Activated T-helper 17 cell treated with anti-CD3 and anti-CD28 coated beads, Interleukin-2, amount 50 U/mL, for 72 hours (primary cell): ENCODE results near the gene PEX6. TPM values are rescaled to one million over a fixed set of nuclear protein-coding genes. Genes with fewer than 3 reads are reported as not detected.
"Not testable (repeated sequence)": the region's sequence is repeated elsewhere in the genome, so short reads cannot be mapped to it uniquely, and the experiment has no call there.

Experiments
- ATAC-seq: fragments of 150-1000 bp; cut with Tn5 transposase; replicated peaks from 2 replicates; pipeline ENCODE4 v1.10.0; 2021; ENCODE audit warnings: mild to moderate bottlenecking, moderate library complexity
- H3K27ac Mint-ChIP-seq: one replicate; pipeline ENCODE4 v1.8.0; 2022; ENCODE audit warnings: mixed read lengths
- H3K27me3 Mint-ChIP-seq: one replicate; pipeline ENCODE4 v1.8.0; 2022; ENCODE audit warnings: mixed read lengths
- H3K36me3 Mint-ChIP-seq: one replicate; pipeline ENCODE4 v1.8.0; 2022; ENCODE audit warnings: low read depth, mild to moderate bottlenecking, mixed read lengths
- H3K4me1 Mint-ChIP-seq: one replicate; pipeline ENCODE4 v1.8.0; 2022; ENCODE audit warnings: mixed read lengths
- H3K4me3 Mint-ChIP-seq: one replicate; pipeline ENCODE4 v1.8.0; 2022; ENCODE audit warnings: mild to moderate bottlenecking, mixed read lengths
- H3K9me3 Mint-ChIP-seq: one replicate; pipeline ENCODE4 v1.8.0; 2022; ENCODE audit warnings: mixed read lengths
- total RNA-seq, 2 donors: library from RNA; stranded (reverse); gene quantifications; one replicate each; pipeline ENCODE4 v1.2.3, GENCODE V29; 2022

Gene PEX6
- total RNA-seq, 2 donors from 2014 or later, result 9.6 to 16.4 TPM

GRCh38 chr6:42941356-42941755, 37.6 kb downstream of the PEX6 start:
- ATAC-seq, H3K9me3 Mint-ChIP-seq, H3K27ac Mint-ChIP-seq, H3K4me1 Mint-ChIP-seq, H3K4me3 Mint-ChIP-seq, H3K27me3 Mint-ChIP-seq: not testable (repeated sequence)
- peaks cover 89% of the 10 kb centered on the region for H3K36me3 Mint-ChIP-seq

- Mint-ChIP-seq H3K9me3 (no peaks in the 10 kb centered on the region), H3K27me3 (no peaks in the 10 kb centered on the region), H3K4me3 (no peak overlapping the region), H3K36me3 (peaks cover 91% of the 10 kb centered on the region), H3K27ac (no peak overlapping the region), H3K4me1 (peaks cover 4% of the 10 kb centered on the region)
- ATAC-seq, result no peak
These were observed 38.4 kb downstream of the PEX6 start for GRCh38 chr6:42940493-42941045.

GRCh38 chr6:42939810-42940167, 39.2 kb downstream of the PEX6 start:
- Mint-ChIP-seq H3K4me1 (peaks cover 4% of the 10 kb centered on the region), H3K27ac (peak overlapping the region; percentile 33), H3K9me3 (no peaks in the 10 kb centered on the region), H3K27me3 (no peaks in the 10 kb centered on the region), H3K36me3 (peaks cover 94% of the 10 kb centered on the region), H3K4me3 (no peak overlapping the region)
- ATAC-seq, result no peak

- Mint-ChIP-seq H3K9me3 (no peaks in the 10 kb centered on the region), H3K27ac (peak overlapping the region; percentile 33), H3K36me3 (peaks cover 94% of the 10 kb centered on the region), H3K4me1 (peaks cover 4% of the 10 kb centered on the region), H3K4me3 (no peak overlapping the region), H3K27me3 (no peaks in the 10 kb centered on the region)
- no peak for ATAC-seq
These were observed 39.8 kb downstream of the PEX6 start for GRCh38 chr6:42938987-42939809.

- H3K4me1 Mint-ChIP-seq, result peaks cover 6% of the 10 kb centered on the region
- peak overlapping the region; percentile 23 for H3K27ac Mint-ChIP-seq
- peaks cover 94% of the 10 kb centered on the region for H3K36me3 Mint-ChIP-seq
- ATAC-seq, result no peak
- no peaks in the 10 kb centered on the region for H3K9me3 Mint-ChIP-seq
- no peak overlapping the region for H3K4me3 Mint-ChIP-seq
- H3K27me3 Mint-ChIP-seq, result no peaks in the 10 kb centered on the region
These were observed 40.6 kb downstream of the PEX6 start for GRCh38 chr6:42938428-42938796.

GRCh38 chr6:42937548-42938427, 41.2 kb downstream of the PEX6 start:
- Mint-ChIP-seq H3K36me3 (peaks cover 94% of the 10 kb centered on the region), H3K4me3 (no peak overlapping the region), H3K9me3 (no peaks in the 10 kb centered on the region), H3K27me3 (no peaks in the 10 kb centered on the region), H3K4me1 (peaks cover 12% of the 10 kb centered on the region), H3K27ac (peak overlapping the region; percentile 23)
- ATAC-seq, result no peak

- Mint-ChIP-seq H3K4me3 (no peak overlapping the region), H3K4me1 (peaks cover 22% of the 10 kb centered on the region), H3K36me3 (peaks cover 98% of the 10 kb centered on the region), H3K9me3 (no peaks in the 10 kb centered on the region), H3K27me3 (no peaks in the 10 kb centered on the region), H3K27ac (peak overlapping the region; percentile 53)
- no peak for ATAC-seq
These were observed 42.6 kb downstream of the PEX6 start for GRCh38 chr6:42936398-42936797.

- Mint-ChIP-seq H3K27me3 (no peaks in the 10 kb centered on the region), H3K27ac (no peak overlapping the region), H3K4me3 (no peak overlapping the region), H3K9me3 (no peaks in the 10 kb centered on the region), H3K4me1 (peaks cover 24% of the 10 kb centered on the region), H3K36me3 (peaks cover 98% of the 10 kb centered on the region)
- no peak for ATAC-seq
These were observed 43.7 kb downstream of the PEX6 start for GRCh38 chr6:42935322-42935721.

GRCh38 chr6:42933205-42933604, 45.8 kb downstream of the PEX6 start:
- no peak for ATAC-seq
- Mint-ChIP-seq H3K9me3 (no peaks in the 10 kb centered on the region), H3K27me3 (no peaks in the 10 kb centered on the region), H3K36me3 (peaks cover 89% of the 10 kb centered on the region), H3K4me3 (peak overlapping the region; percentile 92), H3K4me1 (peaks cover 27% of the 10 kb centered on the region), H3K27ac (peak overlapping the region; percentile 44)

- Mint-ChIP-seq H3K27me3 (no peaks in the 10 kb centered on the region), H3K9me3 (no peaks in the 10 kb centered on the region), H3K4me3 (peak overlapping the region; percentile 92), H3K27ac (peak overlapping the region; percentile 65), H3K36me3 (peaks cover 81% of the 10 kb centered on the region), H3K4me1 (peaks cover 27% of the 10 kb centered on the region)
- ATAC-seq, result no peak
These were observed 46.6 kb downstream of the PEX6 start for GRCh38 chr6:42932412-42932811.

- ATAC-seq, result peak; percentile 58
- no peaks in the 10 kb centered on the region for H3K9me3 Mint-ChIP-seq
- H3K4me1 Mint-ChIP-seq, result peaks cover 27% of the 10 kb centered on the region
- H3K36me3 Mint-ChIP-seq, result peaks cover 56% of the 10 kb centered on the region
- H3K27me3 Mint-ChIP-seq, result no peaks in the 10 kb centered on the region
- peak overlapping the region; percentile 92 for H3K4me3 Mint-ChIP-seq
- H3K27ac Mint-ChIP-seq, result peak overlapping the region; percentile 97
These were observed 49.1 kb downstream of the PEX6 start for GRCh38 chr6:42929821-42930360.

GRCh38 chr6:42928986-42929820, 49.8 kb downstream of the PEX6 start, which contains the start of gene CNPY3:
Gene CNPY3 (plus strand): TSS chr6:42929480. CDS start chr6:42929571, 91 bp downstream.
- no peaks in the 10 kb centered on the region for H3K9me3 Mint-ChIP-seq
- peak; percentile 89 for ATAC-seq
- peaks cover 49% of the 10 kb centered on the region for H3K36me3 Mint-ChIP-seq
- H3K4me3 Mint-ChIP-seq, result peak within 1 kb of the TSS; percentile 92
- H3K4me1 Mint-ChIP-seq, result peaks cover 27% of the 10 kb centered on the region
- no peaks in the 10 kb centered on the region for H3K27me3 Mint-ChIP-seq
- peak within 1 kb of the TSS; percentile 97 for H3K27ac Mint-ChIP-seq

GRCh38 chr6:42925248-42925857, 53.6 kb downstream of the PEX6 start:
- H3K4me1 Mint-ChIP-seq, result peaks cover 8% of the 10 kb centered on the region
- H3K4me3 Mint-ChIP-seq, result no peak overlapping the region
- peak overlapping the region; percentile 73 for H3K27ac Mint-ChIP-seq
- no peaks in the 10 kb centered on the region for H3K9me3 Mint-ChIP-seq
- ATAC-seq, result no peak
- H3K27me3 Mint-ChIP-seq, result no peaks in the 10 kb centered on the region
- H3K36me3 Mint-ChIP-seq, result peaks cover 12% of the 10 kb centered on the region
